ENCODE results near the gene DYNLL1. TPM values are rescaled to one million over a fixed set of nuclear protein-coding genes. Genes with fewer than 3 reads are reported as not detected.
"Not testable (repeated sequence)": the region's sequence is repeated elsewhere in the genome, so short reads cannot be mapped to it uniquely, and the experiment has no call there.

DYNLL1 gene
- total and polyA plus RNA-seq, 5 experiments from 2014 or later, result 57.0 to 192 (median 156) TPM

DNA sequence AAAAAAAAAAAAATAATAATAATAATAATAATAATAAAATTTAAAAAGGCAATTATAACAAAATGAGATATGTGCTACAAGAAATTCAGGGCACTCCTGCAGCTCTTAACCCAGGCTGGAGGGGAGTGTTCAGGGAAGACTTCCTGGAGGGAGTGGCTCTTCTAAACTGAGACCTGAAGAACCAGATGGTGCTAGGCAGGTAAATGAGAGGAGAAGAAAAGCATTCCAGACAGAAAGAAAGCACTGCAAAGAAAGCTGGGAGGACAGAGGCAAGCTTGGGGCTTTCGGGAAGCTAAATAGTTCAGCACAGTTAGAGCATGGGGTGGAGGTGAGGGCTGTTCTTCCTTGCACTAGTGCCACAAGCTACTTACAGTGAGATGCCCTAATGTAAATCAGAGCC lies 16.5 kb upstream of the DYNLL1 start:
- POLR2A ChIA-PET, result interaction anchor here (0.6 kb wide), 1 partner anchor 31 kb away, joined by 3 read pairs; no protein-coding TSS in a partner anchor
- no peaks in the 10 kb centered on the region for H3K9me3 Mint-ChIP-seq
- no peak for ATAC-seq
- peaks cover 0 to 33% (median 10%) of the 10 kb centered on the region in 4 donors for H3K4me1 Mint-ChIP-seq
- no peaks in the 10 kb centered on the region for H3K27me3 Mint-ChIP-seq
- peak overlapping the region in 1 of 10 donors; percentile 41 for H3K4me3 Mint-ChIP-seq
- H3K36me3 Mint-ChIP-seq, result peaks cover 0 to 2% (median 0%) of the 10 kb centered on the region in 3 donors
- H3K27ac Mint-ChIP-seq, result peak overlapping the region in 2 of 10 donors; percentile 86 to 87
- no peak for DNase-seq

- POLR2A ChIA-PET, result interaction anchor here (0.6 kb wide), 1 partner anchor 244 kb away, joined by 6 read pairs; no protein-coding TSS in a partner anchor
- ATAC-seq, result no peak
Measured at GRCh38 chr12:120480211-120480610, 15.7 kb upstream of the DYNLL1 start.

DNA sequence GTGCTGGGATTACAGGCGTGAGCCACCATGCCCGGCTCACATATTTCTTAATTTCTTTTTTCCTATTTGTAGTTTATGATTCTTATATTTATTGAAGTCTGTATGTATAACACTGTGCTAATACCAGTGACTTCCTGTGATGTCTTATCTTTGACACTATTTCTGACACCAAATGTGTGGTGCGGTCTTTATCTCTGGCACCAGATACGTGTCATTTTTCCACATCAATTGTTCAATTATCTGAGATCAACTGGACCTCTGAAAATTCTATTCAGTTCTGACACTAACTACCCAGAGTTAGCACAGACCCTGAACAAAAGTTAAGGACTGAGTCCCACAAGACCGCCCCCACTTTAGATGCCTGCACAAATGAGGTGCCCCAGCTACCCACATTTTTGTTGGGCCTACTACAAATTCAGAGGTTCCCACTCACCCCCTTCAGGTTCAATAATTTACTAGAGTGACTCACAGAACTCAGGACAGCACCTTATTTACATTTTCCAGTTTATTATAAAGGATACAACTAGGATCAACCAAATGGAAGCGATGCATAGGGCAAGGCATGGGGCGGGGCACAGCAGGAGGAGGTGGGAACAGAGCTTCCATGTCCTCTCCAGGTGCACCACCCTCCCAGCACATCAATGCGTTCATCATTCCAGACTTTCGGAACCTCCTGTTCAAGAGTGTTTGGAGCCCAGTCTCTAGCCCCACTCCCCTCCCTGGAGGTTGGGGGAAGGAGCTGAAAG lies 14.7 kb upstream of the DYNLL1 start:
- ATAC-seq (no peak), DNase-seq (peak in 1 of 10 donors; percentile 36)
- Mint-ChIP-seq H3K36me3 (peaks cover 0 to 2% (median 0%) of the 10 kb centered on the region in 3 donors), H3K27me3 (no peaks in the 10 kb centered on the region), H3K4me1 (peaks cover 0 to 32% (median 8%) of the 10 kb centered on the region in 4 donors), H3K27ac (peak overlapping the region in 4 of 10 donors; percentile 39 to 95 (median 70)), H3K4me3 (peak overlapping the region in 3 of 10 donors; percentile 28 to 72 (median 43)), H3K9me3 (no peaks in the 10 kb centered on the region)
- POLR2A ChIA-PET, result interaction anchor here (0.7 kb wide), 1 partner anchor 11 kb away, joined by 5 read pairs; no protein-coding TSS in a partner anchor

More at GRCh38 chr12:120480211-120480610, 15.7 kb upstream of the DYNLL1 start:
- peak overlapping the region in 3 of 10 donors; percentile 54 to 87 (median 86) for H3K27ac Mint-ChIP-seq
- H3K36me3 Mint-ChIP-seq, result peaks cover 0 to 2% (median 0%) of the 10 kb centered on the region in 3 donors
- peaks cover 0 to 33% (median 8%) of the 10 kb centered on the region in 4 donors for H3K4me1 Mint-ChIP-seq
- DNase-seq, result no peak
- peak overlapping the region in 1 of 10 donors; percentile 41 for H3K4me3 Mint-ChIP-seq
- no peaks in the 10 kb centered on the region for H3K9me3 Mint-ChIP-seq
- no peaks in the 10 kb centered on the region for H3K27me3 Mint-ChIP-seq

GRCh38 chr12:120483621-120484020 lies 12.3 kb upstream of the DYNLL1 start:
- peak overlapping the region in 3 of 10 donors; percentile 0 to 32 (median 19) for H3K27ac Mint-ChIP-seq
- DNase-seq, result no peak
- H3K36me3 Mint-ChIP-seq, result peaks cover 0 to 2% (median 2%) of the 10 kb centered on the region in 3 donors
- H3K4me1 Mint-ChIP-seq, result peaks cover 0 to 28% (median 10%) of the 10 kb centered on the region in 4 donors
- no peak for ATAC-seq
- POLR2A ChIA-PET, result no interaction called here
- no peaks in the 10 kb centered on the region for H3K27me3 Mint-ChIP-seq
- H3K4me3 Mint-ChIP-seq, result no peak overlapping the region
- H3K9me3 Mint-ChIP-seq, result no peaks in the 10 kb centered on the region

DNA sequence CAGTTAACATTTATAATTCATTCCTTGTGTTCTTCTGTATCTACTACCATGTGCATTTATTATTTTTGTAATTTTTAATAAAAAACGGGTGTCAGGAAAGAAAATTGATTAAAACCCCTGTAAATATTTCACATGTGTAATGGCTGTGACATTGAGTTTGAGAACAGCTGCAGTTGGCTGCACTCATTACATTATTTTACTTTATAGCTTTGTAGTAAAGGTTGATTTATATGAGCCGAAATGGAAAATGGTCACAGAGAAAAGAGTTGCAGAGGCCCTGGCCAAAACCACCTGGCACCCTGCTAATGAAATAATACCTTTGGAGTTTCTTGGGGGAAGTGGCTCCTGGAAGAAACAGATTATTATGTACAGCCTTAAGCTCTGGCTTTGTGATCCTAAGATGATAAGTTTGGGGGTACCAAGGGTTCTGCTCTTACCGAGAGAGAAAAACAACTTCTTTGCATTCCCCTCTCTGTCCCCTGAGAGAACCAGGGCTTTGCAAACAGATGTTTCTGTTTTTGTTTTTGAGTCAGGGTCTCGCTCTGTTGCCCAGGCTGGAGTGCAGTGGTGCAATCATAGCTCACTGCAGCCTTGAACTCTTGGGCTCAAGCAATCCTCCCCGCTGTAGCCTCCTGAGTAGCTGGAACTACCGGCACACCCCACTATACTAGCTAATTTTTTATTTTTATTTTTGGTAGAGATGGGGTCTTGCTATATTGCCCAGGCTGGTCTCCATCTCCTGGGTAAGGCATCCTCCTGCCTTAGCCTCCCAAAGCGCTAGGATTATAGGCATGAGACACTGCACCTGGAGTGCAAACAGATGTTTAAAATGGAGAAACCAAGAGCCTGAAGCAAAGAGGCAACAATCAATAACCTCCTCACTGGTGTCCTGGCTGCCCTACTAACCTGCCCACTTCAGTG lies 9.7 kb upstream of the DYNLL1 start:
- DNase-seq (no peak), ATAC-seq (no peak)
- Mint-ChIP-seq H3K4me1 (peaks cover 0 to 12% (median 4%) of the 10 kb centered on the region in 4 donors), H3K27me3 (no peaks in the 10 kb centered on the region), H3K4me3 (no peak overlapping the region), H3K36me3 (peaks cover 0 to 2% (median 2%) of the 10 kb centered on the region in 3 donors), H3K27ac (no peak overlapping the region), H3K9me3 (no peaks in the 10 kb centered on the region)
- POLR2A ChIA-PET, result interaction anchor here (0.6 kb wide), 1 partner anchor 54 kb away, joined by 3 read pairs; no protein-coding TSS in a partner anchor

GRCh38 chr12:120487552-120487951 lies 8.4 kb upstream of the DYNLL1 start:
- not testable (repeated sequence) for H3K9me3 Mint-ChIP-seq
- POLR2A ChIA-PET, result interaction anchor here (0.7 kb wide), 1 partner anchor 1374 kb away, joined by 4 read pairs; no protein-coding TSS in a partner anchor

DNA sequence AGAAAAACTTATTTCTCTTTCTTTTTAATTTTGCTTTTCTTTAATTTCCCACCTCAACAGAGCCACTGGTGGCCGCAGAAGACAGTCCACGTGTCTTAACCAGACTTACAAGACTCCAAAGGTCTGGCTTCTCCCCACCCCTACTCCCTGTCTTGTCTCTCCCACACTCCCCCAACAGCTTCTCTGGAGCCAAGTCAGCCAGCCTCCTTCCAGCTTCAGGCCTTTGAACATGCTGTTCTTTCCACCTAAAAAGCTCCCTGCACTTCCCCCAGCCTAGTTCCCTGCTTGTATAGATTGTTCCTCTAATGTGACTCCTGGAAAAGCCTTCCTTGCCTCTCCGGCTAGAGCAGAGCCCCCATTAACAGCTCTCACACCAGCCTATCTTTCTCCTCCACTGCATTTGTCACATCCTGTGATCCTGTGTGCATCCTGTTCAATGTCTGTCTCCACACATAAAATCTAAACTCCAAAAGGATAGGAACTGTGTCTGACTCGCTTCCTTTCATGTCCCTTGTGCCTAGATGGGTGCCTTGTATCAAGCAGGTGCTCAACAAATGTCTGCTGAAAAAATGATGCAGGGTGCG lies 7.8 kb upstream of the DYNLL1 start:
- H3K9me3 Mint-ChIP-seq, result no peaks in the 10 kb centered on the region
- POLR2A ChIA-PET, result interaction anchor here (1.1 kb wide), 1 partner anchor 19 kb away, joined by 4 read pairs; the partner anchor contains the start of gene SRSF9

More at GRCh38 chr12:120487552-120487951, 8.4 kb upstream of the DYNLL1 start:
- not testable (repeated sequence) for DNase-seq, H3K4me3 Mint-ChIP-seq, H3K4me1 Mint-ChIP-seq, H3K27me3 Mint-ChIP-seq, H3K36me3 Mint-ChIP-seq, ATAC-seq, H3K27ac Mint-ChIP-seq

DNA sequence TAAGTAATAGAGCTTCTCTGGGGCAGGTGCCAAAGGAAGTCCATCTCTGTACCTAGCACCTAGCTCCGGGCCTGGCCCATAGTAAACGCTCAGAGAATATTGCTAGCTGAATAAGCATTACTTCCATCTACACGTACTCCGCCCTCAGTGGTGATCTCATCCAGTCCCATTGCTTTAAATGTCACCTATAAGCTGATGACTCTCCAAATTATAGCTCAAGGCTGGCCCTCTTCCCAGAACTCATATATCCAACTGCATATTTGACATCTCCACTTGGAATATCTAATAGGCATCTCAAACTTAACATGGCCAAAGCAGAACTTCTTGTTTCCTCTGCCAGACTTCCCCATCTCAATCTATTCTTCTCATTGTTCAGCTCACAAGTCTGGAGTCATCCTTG lies 6.9 kb upstream of the DYNLL1 start:
- Mint-ChIP-seq H3K27me3 (no peaks in the 10 kb centered on the region), H3K4me3 (no peak overlapping the region), H3K36me3 (peaks cover 0 to 2% (median 0%) of the 10 kb centered on the region in 3 donors), H3K27ac (no peak overlapping the region), H3K4me1 (peaks cover 0 to 3% (median 0%) of the 10 kb centered on the region in 4 donors), H3K9me3 (no peaks in the 10 kb centered on the region)
- DNase-seq, result no peak
- POLR2A ChIA-PET, result interaction anchor here (1.1 kb wide), 1 partner anchor 19 kb away, joined by 4 read pairs; the partner anchor contains the start of gene SRSF9
- ATAC-seq, result no peak

More for the DNA sequence above, 7.8 kb upstream of the DYNLL1 start:
- peaks cover 0 to 2% (median under 1%) of the 10 kb centered on the region in 3 donors for H3K36me3 Mint-ChIP-seq
- peak overlapping the region in 2 of 10 donors; percentile 47 to 59 for H3K27ac Mint-ChIP-seq
- ATAC-seq (no peak), DNase-seq (no peak)
- no peaks in the 10 kb centered on the region for H3K27me3 Mint-ChIP-seq
- peaks cover 0 to 8% (median 3%) of the 10 kb centered on the region in 4 donors for H3K4me1 Mint-ChIP-seq
- no peak overlapping the region for H3K4me3 Mint-ChIP-seq

DNA sequence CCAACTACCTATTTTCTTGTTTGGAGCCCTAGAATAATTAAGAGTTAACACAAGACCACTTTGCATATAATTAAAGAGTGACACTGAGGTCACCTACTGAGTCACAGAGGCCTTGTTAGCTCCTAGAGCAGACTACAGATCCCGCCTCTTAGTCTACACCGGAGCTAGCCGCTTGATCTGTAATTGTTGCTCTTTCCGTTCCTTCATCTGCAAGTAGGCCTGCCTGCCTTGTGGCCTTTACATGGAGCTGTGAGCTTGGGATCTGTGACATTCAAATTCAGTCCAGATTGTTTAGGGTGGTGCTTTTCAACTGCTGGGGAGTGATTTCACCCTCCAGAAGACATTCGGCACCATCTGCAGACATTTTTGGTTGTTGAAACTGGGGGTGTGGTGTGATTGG lies 5.6 kb upstream of the DYNLL1 start:
- DNase-seq (no peak), ATAC-seq (no peak)
- H3K27me3 Mint-ChIP-seq, result no peaks in the 10 kb centered on the region
- POLR2A ChIA-PET, result no interaction called here
- H3K9me3 Mint-ChIP-seq, result no peaks in the 10 kb centered on the region
- H3K36me3 Mint-ChIP-seq, result peaks cover 0 to 2% (median 0%) of the 10 kb centered on the region in 3 donors
- H3K4me1 Mint-ChIP-seq, result peaks cover 3 to 8% (median 5%) of the 10 kb centered on the region in 4 donors
- H3K27ac Mint-ChIP-seq, result no peak overlapping the region
- no peak overlapping the region for H3K4me3 Mint-ChIP-seq

DNA sequence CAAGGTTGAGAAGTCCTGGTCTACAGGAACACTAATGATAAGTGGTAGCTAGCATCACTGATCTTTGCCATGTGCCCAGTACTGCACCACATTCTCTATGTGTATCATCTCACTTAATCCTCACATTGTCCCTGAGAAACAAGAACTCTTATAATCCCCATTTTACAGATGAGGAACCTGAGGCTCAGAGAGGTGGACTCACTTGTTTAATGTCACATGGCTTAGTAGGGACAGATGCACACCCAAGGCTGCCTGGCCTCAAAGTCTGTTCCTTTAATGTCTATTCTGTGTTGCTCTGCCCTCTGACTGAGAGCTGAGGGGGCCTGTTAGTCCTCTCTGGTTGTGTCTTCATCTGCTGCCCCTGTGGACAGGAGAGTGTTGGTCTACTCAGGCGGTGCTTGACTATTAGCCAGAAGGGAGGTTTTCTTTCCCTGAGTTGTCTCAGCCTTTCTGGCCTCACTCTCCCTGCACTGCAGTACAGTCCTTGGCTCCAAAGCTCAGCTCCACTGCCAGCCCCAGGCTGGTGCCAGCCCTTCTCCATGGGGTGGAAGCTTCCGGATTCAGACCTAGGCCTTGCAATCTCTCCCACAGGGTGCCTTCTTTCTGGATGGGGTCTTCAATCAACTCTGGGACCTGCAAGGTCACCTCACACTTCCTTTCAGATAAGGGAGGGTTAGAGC lies 4.9 kb upstream of the DYNLL1 start:
- POLR2A ChIA-PET, result interaction anchor here (0.6 to 1.1 kb wide), 2 partner anchors 23 to 165 kb away, joined by 3 read pairs; no protein-coding TSS in a partner anchor
- Mint-ChIP-seq H3K27me3 (peaks cover 0 to 2% (median 0%) of the 10 kb centered on the region in 5 donors), H3K4me3 (no peak overlapping the region), H3K4me1 (peaks cover 3 to 11% (median 9%) of the 10 kb centered on the region in 4 donors), H3K9me3 (no peaks in the 10 kb centered on the region), H3K36me3 (peaks cover 0 to 2% (median 0%) of the 10 kb centered on the region in 3 donors), H3K27ac (no peak overlapping the region)
- ATAC-seq (no peak), DNase-seq (no peak)

DNA sequence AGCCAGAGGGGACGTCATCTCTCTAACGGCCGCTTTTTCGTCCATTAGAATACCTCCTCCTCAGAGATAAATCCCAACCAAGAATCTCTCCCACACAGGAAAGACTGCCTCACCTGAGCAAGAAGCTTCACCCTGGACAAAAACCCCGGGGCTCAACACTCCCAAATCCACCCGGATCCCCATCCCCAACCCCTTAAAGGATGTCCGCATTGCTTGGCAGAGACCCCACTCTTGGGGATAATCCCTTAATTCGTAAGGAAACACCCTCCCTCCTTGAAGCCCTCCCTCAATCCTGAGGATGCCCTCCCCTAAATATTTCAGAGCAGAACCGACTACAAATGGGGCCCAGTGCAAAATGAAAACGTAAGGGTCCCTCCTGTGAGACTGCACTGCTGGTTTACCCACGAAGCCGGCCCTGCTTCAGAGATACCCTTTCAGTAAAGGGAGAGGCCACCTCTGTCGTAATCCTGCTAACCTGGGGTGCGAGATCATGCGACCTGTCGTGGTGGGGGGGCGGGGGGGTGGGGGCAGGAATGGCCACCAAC lies 655 bp upstream of the DYNLL1 start:
- POLR2A ChIA-PET, result interaction anchor here (0.6 to 5.9 kb wide), 10 partner anchors 27 to 294 kb away, joined by 3 to 52 read pairs (median 4); partner anchors contain the start of genes COQ5, RNF10, RPLP0 and SRSF9
- no peak for ATAC-seq
- peak overlapping the region; percentile 58 to 96 (median 90) for H3K27ac Mint-ChIP-seq

More for the DNA sequence above, 655 bp upstream of the DYNLL1 start:
- no peaks in the 10 kb centered on the region for H3K9me3 Mint-ChIP-seq
- peaks cover 13 to 33% (median 25%) of the 10 kb centered on the region in 4 donors for H3K4me1 Mint-ChIP-seq
- no peak for DNase-seq
- peak overlapping the region; percentile 83 to 98 (median 94) for H3K4me3 Mint-ChIP-seq
- peaks cover 0 to 22% (median 0%) of the 10 kb centered on the region in 3 donors for H3K36me3 Mint-ChIP-seq
- peaks cover 0 to 2% (median 0%) of the 10 kb centered on the region in 5 donors for H3K27me3 Mint-ChIP-seq
